ENCODE data around the gene SPINK14.

DNA sequence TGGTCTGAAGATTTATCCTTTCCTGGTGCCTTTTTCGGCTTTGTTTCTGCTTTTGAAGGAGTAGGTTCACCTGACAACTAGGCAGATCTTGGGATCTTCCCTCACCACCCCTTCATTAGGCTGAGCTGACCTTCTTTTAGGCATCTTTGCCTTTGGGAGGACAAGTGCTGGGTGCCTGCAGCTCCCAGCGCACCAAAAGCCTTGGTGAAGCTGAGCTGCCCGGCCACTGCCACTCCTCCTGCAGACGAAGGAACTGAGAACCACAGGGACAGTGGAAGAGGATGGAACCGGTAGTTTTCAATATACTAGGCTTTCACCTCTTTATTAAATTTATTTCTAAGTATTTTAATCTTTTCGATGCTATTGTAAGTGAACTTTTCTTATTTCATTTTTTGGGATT is 53.2 kb downstream of the SPINK14 start:
- TF ChIP-seq, protein P1, sequence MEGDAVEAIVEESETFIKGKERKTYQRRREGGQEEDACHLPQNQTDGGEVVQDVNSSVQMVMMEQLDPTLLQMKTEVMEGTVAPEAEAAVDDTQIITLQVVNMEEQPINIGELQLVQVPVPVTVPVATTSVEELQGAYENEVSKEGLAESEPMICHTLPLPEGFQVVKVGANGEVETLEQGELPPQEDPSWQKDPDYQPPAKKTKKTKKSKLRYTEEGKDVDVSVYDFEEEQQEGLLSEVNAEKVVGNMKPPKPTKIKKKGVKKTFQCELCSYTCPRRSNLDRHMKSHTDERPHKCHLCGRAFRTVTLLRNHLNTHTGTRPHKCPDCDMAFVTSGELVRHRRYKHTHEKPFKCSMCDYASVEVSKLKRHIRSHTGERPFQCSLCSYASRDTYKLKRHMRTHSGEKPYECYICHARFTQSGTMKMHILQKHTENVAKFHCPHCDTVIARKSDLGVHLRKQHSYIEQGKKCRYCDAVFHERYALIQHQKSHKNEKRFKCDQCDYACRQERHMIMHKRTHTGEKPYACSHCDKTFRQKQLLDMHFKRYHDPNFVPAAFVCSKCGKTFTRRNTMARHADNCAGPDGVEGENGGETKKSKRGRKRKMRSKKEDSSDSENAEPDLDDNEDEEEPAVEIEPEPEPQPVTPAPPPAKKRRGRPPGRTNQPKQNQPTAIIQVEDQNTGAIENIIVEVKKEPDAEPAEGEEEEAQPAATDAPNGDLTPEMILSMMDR (IDR thresholded peaks at IDR 0.05), result no peak
- TF ChIP-seq EZH2 (IDR thresholded peaks at IDR 0.05) (no peak), EZH2phosphoT487 (IDR thresholded peaks at IDR 0.05) (no peak)
